Measurements from ENCODE around the gene TBC1D8.

The TBC1D8 gene

DNA sequence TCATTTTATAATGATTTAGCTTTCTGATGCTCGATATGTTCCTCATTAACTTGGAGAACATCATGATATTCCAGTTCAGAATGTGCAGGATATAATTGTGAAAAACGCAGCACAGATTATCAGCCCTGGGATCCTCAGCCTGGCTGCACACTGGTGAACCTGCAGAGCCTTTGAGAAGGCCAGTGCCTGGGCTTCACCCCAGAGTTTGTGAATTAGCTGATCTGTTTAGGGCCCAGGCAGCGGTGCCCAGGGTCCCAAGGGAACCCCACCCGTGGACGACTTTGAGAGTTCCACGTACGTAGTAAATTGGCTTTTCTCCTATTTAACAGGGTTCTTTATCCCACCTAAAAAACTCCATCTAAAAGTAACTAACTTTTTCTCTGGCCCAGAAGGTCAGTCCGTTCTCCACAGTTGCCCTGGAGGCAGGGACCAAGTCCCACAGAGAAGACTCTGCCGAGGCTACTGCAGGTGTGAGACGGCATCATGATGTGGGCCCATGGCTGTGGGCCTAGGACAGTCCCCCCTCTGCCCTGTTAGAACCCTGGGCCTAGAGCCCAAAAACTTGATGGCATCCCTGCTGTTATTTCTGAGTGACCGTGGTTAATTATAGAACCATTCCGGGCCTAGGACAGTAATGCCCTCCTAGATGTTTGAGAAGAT lies 188.7 kb downstream of the TBC1D8 start:
- no peak for DNase-seq (ENCODE audit: low spot score)
- in situ Hi-C loops (cut with MboI; ENCODE audit: low pct_unique_long_range_greater_than_20kb, low sequenced_read_pairs, unreplicated experiment) = no loop called here
- TF ChIP-seq, protein P1, sequence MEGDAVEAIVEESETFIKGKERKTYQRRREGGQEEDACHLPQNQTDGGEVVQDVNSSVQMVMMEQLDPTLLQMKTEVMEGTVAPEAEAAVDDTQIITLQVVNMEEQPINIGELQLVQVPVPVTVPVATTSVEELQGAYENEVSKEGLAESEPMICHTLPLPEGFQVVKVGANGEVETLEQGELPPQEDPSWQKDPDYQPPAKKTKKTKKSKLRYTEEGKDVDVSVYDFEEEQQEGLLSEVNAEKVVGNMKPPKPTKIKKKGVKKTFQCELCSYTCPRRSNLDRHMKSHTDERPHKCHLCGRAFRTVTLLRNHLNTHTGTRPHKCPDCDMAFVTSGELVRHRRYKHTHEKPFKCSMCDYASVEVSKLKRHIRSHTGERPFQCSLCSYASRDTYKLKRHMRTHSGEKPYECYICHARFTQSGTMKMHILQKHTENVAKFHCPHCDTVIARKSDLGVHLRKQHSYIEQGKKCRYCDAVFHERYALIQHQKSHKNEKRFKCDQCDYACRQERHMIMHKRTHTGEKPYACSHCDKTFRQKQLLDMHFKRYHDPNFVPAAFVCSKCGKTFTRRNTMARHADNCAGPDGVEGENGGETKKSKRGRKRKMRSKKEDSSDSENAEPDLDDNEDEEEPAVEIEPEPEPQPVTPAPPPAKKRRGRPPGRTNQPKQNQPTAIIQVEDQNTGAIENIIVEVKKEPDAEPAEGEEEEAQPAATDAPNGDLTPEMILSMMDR (IDR thresholded peaks at IDR 0.05; ENCODE audit: extremely low read depth, insufficient read depth, missing control alignments) = no peak

DNA sequence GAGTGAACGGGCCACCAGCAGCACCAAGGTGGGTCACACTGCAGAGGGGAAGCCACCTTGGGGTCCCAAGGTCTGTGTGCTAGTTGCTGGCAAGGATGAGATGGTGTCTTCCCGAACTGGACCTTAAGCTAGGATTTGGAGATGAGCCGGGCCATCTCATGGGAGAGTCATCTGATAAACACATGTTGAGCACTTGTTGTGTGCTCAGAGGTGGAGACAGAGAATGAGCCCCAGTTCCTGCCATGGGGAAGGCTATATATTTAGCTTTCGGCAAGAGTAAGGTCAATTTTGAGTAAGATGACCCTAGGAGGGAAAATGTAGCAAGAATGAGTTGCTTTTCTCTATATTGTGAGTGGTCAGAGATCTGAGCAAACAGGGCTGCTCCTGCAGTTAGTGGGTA lies 190.5 kb downstream of the TBC1D8 start:
- DNase-seq (ENCODE audit: low spot score) = no peak
- in situ Hi-C loops (cut with MboI; ENCODE audit: low pct_unique_long_range_greater_than_20kb, low sequenced_read_pairs, unreplicated experiment) = no loop called here
- TF ChIP-seq, protein P1 (IDR thresholded peaks at IDR 0.05; ENCODE audit: extremely low read depth, insufficient read depth, missing control alignments) = no peak

DNA sequence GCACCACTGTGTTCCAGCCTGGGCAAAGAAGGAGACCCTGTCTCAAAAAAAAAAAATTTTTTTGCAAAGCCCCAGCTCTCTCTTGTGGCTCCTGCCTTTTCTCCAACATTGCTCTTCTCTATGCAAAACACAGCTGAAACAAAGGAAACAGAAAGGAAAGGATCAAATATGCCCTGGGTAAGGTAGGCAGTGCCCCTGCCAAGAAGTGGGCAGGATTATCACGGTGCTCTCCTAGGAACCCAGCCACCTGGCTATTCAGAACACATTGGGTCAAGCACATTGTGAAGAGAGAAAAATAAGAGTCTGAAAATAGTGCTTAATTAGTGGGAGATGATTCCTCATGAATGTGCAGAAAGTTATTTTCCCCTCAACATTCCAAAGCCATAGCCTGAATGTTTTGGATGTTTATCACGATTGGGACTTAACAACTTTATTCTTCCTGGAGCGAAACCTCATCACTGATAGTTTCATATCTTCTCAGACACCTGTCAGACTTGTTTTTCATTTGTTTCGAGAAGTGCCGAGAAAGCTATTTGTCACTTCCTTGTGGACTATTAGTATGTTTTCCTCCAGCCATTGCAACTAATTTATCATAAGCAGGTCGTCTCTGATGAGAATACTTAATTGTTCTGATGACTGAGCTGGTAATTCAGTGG lies 191.8 kb downstream of the TBC1D8 start:
- no peak for DNase-seq (ENCODE audit: low spot score)
- TF ChIP-seq, protein P1 (IDR thresholded peaks at IDR 0.05; ENCODE audit: extremely low read depth, insufficient read depth, missing control alignments) = no peak
- in situ Hi-C loops (cut with MboI; ENCODE audit: low pct_unique_long_range_greater_than_20kb, low sequenced_read_pairs, unreplicated experiment) = no loop called here

DNA sequence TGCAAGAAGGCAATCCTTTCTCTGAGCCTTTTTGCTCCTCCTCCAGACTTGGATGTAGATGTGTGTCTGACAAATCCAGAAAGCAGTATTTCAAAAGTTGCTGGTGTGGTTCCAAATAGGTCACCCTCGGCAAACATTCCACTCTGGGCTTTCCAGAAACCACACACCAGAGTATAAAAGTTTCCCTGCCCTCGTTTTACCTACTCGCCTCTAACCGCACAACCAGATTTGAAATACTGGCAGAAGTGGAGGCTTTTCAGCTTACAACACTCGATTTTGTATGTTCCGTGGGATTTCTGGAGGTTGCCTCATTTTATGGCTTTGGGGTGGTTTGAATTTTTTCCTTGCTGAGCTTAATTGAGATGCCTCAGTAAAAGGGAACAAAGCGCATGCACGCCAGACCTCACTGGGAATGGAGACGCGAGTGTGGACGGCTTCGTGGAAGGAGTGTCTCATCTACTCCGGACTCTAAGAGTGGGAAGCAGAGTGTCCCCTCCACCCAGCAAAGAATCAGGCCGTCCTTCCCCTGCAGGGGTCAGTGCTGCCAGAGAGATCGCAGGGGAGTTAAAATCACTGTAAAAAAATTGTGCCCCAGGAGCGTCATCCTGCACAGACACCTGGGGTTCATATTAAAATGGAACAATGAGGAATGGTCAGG lies 193.1 kb downstream of the TBC1D8 start:
- no peak for DNase-seq (ENCODE audit: low spot score)
- in situ Hi-C loops (cut with MboI; ENCODE audit: low pct_unique_long_range_greater_than_20kb, low sequenced_read_pairs, unreplicated experiment) = no loop called here
- TF ChIP-seq, protein P1 (IDR thresholded peaks at IDR 0.05; ENCODE audit: extremely low read depth, insufficient read depth, missing control alignments) = no peak
